OCI-LY1 (cell line): ENCODE data around the gene ETV1.

Experiments used
- H2AFZ ChIP-seq: fragments of 200-600 bp; sonication (generic), shearing (Covaris generic); 2 replicates; pipeline ENCODE4 v1.6.0; 2014; ENCODE audit warnings: antibody characterized with exemption, mild to moderate bottlenecking, low read length
- H3F3A ChIP-seq: fragments of 200-600 bp; sonication (generic), shearing (Covaris generic); 2 replicates; pipeline ENCODE4 v1.6.0; 2014; ENCODE audit warnings: mild to moderate bottlenecking, antibody characterized with exemption, low read length, moderate library complexity; ENCODE audit not compliant: insufficient read depth
- H3K27ac ChIP-seq: fragments of 200-600 bp; sonication (generic); 2 replicates; pipeline ENCODE4 v1.5.1; 2014; ENCODE audit warnings: low read length, mixed run types, mild to moderate bottlenecking, low read depth; ENCODE audit not compliant: poor library complexity, severe bottlenecking
- H3K27me3 ChIP-seq: fragments of 200-600 bp; sonication (generic); 2 replicates; pipeline ENCODE4 v1.6.0; 2014; ENCODE audit warnings: antibody characterized with exemption, mild to moderate bottlenecking, low read length, moderate library complexity; ENCODE audit not compliant: insufficient read depth
- H3K36me3 ChIP-seq: fragments of 200-600 bp; sonication (generic); 2 replicates; pipeline ENCODE4 v1.6.1; 2014; ENCODE audit warnings: mild to moderate bottlenecking, antibody characterized with exemption, low read length, moderate library complexity, mixed read lengths; ENCODE audit not compliant: insufficient read depth
- H3K4me1 ChIP-seq: fragments of 200-600 bp; sonication (generic); 2 replicates; pipeline ENCODE4 v1.5.1; 2014; ENCODE audit warnings: mild to moderate bottlenecking, low read length, moderate library complexity; ENCODE audit not compliant: insufficient read depth, severe bottlenecking
- H3K4me2 ChIP-seq: fragments of 200-600 bp; sonication (generic), shearing (Covaris generic); 2 replicates; pipeline ENCODE4 v1.6.1; 2014; ENCODE audit warnings: low read length
- H3K4me3 ChIP-seq: fragments of 200-600 bp; sonication (generic); 2 replicates; pipeline ENCODE4 v1.5.1; 2014; ENCODE audit warnings: low read length, low read depth, mild to moderate bottlenecking, mixed read lengths; ENCODE audit not compliant: poor library complexity, severe bottlenecking
- H3K79me2 ChIP-seq: fragments of 200-600 bp; shearing (Covaris generic); 2 replicates; pipeline ENCODE4 v1.6.1; 2016; ENCODE audit warnings: mixed run types, low read length, mixed read lengths; ENCODE audit not compliant: insufficient read depth
- H3K9ac ChIP-seq: fragments of 200-600 bp; sonication (generic), shearing (Covaris generic); 2 replicates; pipeline ENCODE4 v1.6.1; 2014; ENCODE audit warnings: mild to moderate bottlenecking, low read length, mixed read lengths
- H3K9me2 ChIP-seq: fragments of 200-600 bp; sonication (generic), shearing (Covaris generic); 2 replicates; pipeline ENCODE4 v1.6.1; 2014; ENCODE audit warnings: low read depth, mild to moderate bottlenecking, low read length, mixed read lengths
- H3K9me3 ChIP-seq: fragments of 200-600 bp; shearing (Covaris generic); 2 replicates; pipeline ENCODE4 v1.6.1; 2014; ENCODE audit warnings: low read length, mixed read lengths
- H4K20me1 ChIP-seq: fragments of 200-600 bp; sonication (generic), shearing (Covaris generic); 2 replicates; pipeline ENCODE4 v1.6.0; 2016; ENCODE audit warnings: mild to moderate bottlenecking, low read length; ENCODE audit not compliant: insufficient read depth
- CTCF ChIP-seq: fragments of 200-600 bp; sonication (generic), shearing (Covaris generic); IDR thresholded peaks from 2 replicates; pipeline ENCODE4 v1.5.1; 2017; ENCODE audit warnings: mild to moderate bottlenecking, antibody characterized with exemption, low read length, moderate library complexity, mixed read lengths
- EZH2 ChIP-seq: fragments of 200-600 bp; sonication (generic), shearing (Covaris generic); IDR thresholded peaks from 2 replicates; pipeline ENCODE4 v1.8.0; 2017; ENCODE audit warnings: borderline replicate concordance, mixed run types, mild to moderate bottlenecking, antibody characterized with exemption, low read length, moderate library complexity, mixed read lengths

ETV1 gene

GRCh38 chr7:14018751-14019150 lies 29.3 kb upstream of the ETV1 start:
- Histone ChIP-seq H3K27ac (no peak overlapping the region), H3K9ac (no peak overlapping the region), H3K4me2 (no peak overlapping the region), H3K9me2 (no peaks in the 10 kb centered on the region), H3K36me3 (no peaks in the 10 kb centered on the region), H3K9me3 (no peaks in the 10 kb centered on the region), H4K20me1 (no peaks in the 10 kb centered on the region), H3K79me2 (no peaks in the 10 kb centered on the region), H3F3A (no peaks in the 10 kb centered on the region), H3K4me1 (peaks cover 6% of the 10 kb centered on the region), H2AFZ (no peak overlapping the region), H3K27me3 (no peaks in the 10 kb centered on the region), H3K4me3 (no peak overlapping the region)
- TF ChIP-seq CTCF (no peak), EZH2 (no peak)

DNA sequence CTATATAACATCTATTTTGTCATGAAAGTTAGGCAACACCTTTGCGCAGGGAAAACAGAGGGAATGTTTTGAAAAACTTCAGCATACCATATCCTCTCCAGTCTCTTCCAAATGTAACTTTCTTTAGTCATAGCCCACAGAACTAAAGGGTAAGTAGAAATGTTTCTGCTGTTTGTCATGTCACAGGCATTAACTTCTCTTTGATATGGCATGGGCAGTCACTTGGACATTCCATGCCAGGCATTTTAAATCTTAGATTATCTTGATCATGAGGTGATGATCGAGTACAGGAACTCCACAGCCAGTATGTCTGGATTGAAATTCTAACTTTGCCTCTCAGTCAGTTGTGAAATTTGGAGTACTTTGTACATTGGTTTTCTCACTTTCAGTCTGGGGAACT lies 27.5 kb upstream of the ETV1 start:
- Histone ChIP-seq H3K27ac (no peak overlapping the region), H3K9me3 (peaks cover 5% of the 10 kb centered on the region), H2AFZ (peak overlapping the region; percentile 5; the same call in 1 of the 2 replicates), H3K4me1 (peaks cover 9% of the 10 kb centered on the region), H3K27me3 (no peaks in the 10 kb centered on the region), H4K20me1 (no peaks in the 10 kb centered on the region), H3K79me2 (no peaks in the 10 kb centered on the region), H3K4me3 (no peak overlapping the region), H3F3A (no peaks in the 10 kb centered on the region), H3K4me2 (no peak overlapping the region), H3K36me3 (no peaks in the 10 kb centered on the region), H3K9me2 (no peaks in the 10 kb centered on the region), H3K9ac (no peak overlapping the region)
- TF ChIP-seq EZH2 = no peak

DNA sequence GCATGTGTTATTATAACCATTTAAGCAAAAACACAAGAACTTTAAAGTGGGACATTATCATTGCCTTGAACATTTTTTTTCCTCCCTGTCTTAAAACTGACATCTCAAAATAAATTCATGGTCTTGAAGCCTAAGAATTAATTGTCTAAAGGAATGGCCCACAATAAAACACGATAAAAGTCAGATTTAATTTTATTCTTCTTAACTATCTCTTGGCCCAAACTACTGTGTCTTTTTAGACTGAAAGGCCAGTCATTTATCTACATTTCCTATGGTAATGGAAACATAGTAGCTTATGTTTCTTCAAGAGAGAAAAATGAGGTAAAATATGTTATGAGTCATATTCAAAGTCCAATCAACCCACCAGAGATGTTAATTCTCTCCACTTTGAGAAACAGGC lies 24.4 kb upstream of the ETV1 start:
- TF ChIP-seq CTCF (no peak), EZH2 (no peak)

More for the DNA sequence above, 24.4 kb upstream of the ETV1 start:
- Histone ChIP-seq H3K9me2 (no peaks in the 10 kb centered on the region), H3K4me1 (peaks cover 9% of the 10 kb centered on the region), H3K36me3 (no peaks in the 10 kb centered on the region), H3K27me3 (no peaks in the 10 kb centered on the region), H2AFZ (no peak overlapping the region), H3K9ac (no peak overlapping the region), H4K20me1 (no peaks in the 10 kb centered on the region), H3F3A (no peaks in the 10 kb centered on the region), H3K4me2 (no peak overlapping the region), H3K9me3 (peaks cover 5% of the 10 kb centered on the region), H3K27ac (no peak overlapping the region), H3K4me3 (no peak overlapping the region), H3K79me2 (no peaks in the 10 kb centered on the region)
